Fibroblast of mammary gland (primary cell): ENCODE data around the gene LRRC8E.

Experiments used
- DNase-seq: peaks from one replicate; pipeline ENCODE4 v3.0.0-alpha.2; 2010; ENCODE audit warnings: low read depth
- H3K4me3 ChIP-seq: 2 replicates; pipeline ENCODE4 v1.5.1; 2011; ENCODE audit warnings: low read depth, mild to moderate bottlenecking, low read length, moderate library complexity; ENCODE audit not compliant: control insufficient read depth
- CTCF ChIP-seq: conservative IDR thresholded peaks from 2 replicates; pipeline ENCODE4 v1.5.1; 2011; ENCODE audit warnings: low read depth, low read length, inconsistent platforms; ENCODE audit not compliant: control insufficient read depth, insufficient read depth

The LRRC8E gene

GRCh38 chr19:7863971-7864689, 24.2 kb upstream of the LRRC8E start:
- H3K4me3 ChIP-seq, result no peak overlapping the region
- no peak for DNase-seq
- TF ChIP-seq CTCF, result no peak

GRCh38 chr19:7864690-7865074, 23.6 kb upstream of the LRRC8E start:
- TF ChIP-seq CTCF, result no peak
- H3K4me3 ChIP-seq, result no peak overlapping the region

GRCh38 chr19:7865262-7865911, 22.9 kb upstream of the LRRC8E start:
- no peak for DNase-seq
- H3K4me3 ChIP-seq, result no peak overlapping the region
- no peak for TF ChIP-seq CTCF

More at GRCh38 chr19:7864690-7865074, 23.6 kb upstream of the LRRC8E start:
- DNase-seq, result no peak

GRCh38 chr19:7866399-7867091, 21.8 kb upstream of the LRRC8E start:
- no peak for DNase-seq
- TF ChIP-seq CTCF, result no peak
- H3K4me3 ChIP-seq, result no peak overlapping the region

GRCh38 chr19:7867092-7867844, 21.0 kb upstream of the LRRC8E start:
- TF ChIP-seq CTCF, result no peak
- no peak overlapping the region for H3K4me3 ChIP-seq
- DNase-seq, result no peak

GRCh38 chr19:7868326-7868670, 20.0 kb upstream of the LRRC8E start:
- H3K4me3 ChIP-seq, result no peak overlapping the region
- no peak for TF ChIP-seq CTCF
- DNase-seq, result peak; percentile 15
